K562 (cell line): ENCODE results near the gene S100A2. TPM values are rescaled to one million over a fixed set of nuclear protein-coding genes. Genes with fewer than 3 reads are reported as not detected.

Experiments used
- ATAC-seq: fragments of 200-7000 bp; cut with Tn5 transposase; 3 replicates; pipeline ENCODE4 v1.9.1; 2020; ENCODE audit warnings: moderate library complexity
- BruUV-seq: library from RNA; stranded (reverse); fragments of 400-500 nt; replicated peaks from 2 replicates; lab custom pipeline; 2021; lab: Mats Ljungman, UMichigan
- CTCF ChIA-PET: fragments of 300-600 bp; formaldehyde crosslinking; extraction: SDS; loops from one replicate; lab custom pipeline; 2021; ENCODE audit warnings: low intra/inter-chr PET ratio; lab: Yijun Ruan, JAX
- POLR2A ChIA-PET: fragments of 300-600, 350-650 bp; sonication (Branson Sonifier 250); formaldehyde crosslinking; extraction: SDS; loops from one replicate; lab custom pipeline; 2021; ENCODE audit warnings: antibody characterized with exemption, inconsistent platforms; lab: Yijun Ruan, JAX
- DNase-seq, 4 experiments: peaks; one replicate each; pipeline versions ENCODE4 v3.0.0 to v3.0.0-alpha.2; 2011 to 2018; ENCODE audit warnings: low spot score in 3 of 4, mixed read lengths in 3 of 4; ENCODE audit errors: extremely low read depth in 1 of 4
- FAIRE-seq: peaks from 2 replicates; lab custom pipeline; 2011; peaks lifted over from hg19 to GRCh38; lab: Jason Lieb, UNC
- H2AFZ ChIP-seq: 2 replicates; pipeline ENCODE4 v1.6.0; 2011; ENCODE audit warnings: low read depth, low read length, control low read depth, inconsistent platforms
- H3K27ac ChIP-seq: fragments of 200-600 bp; 3 replicates; pipeline ENCODE4 v1.8.0; 2011; ENCODE audit warnings: low read depth, mild to moderate bottlenecking, control low read depth, inconsistent platforms, low read length, moderate library complexity, mixed read lengths; ENCODE audit errors: extremely low read depth
- H3K27me3 ChIP-seq, 2 experiments: fragments of 300-600 bp in 1 of 2; 2 replicates in 1 of 2; 3 replicates in 1 of 2; pipeline versions ENCODE4 v1.6.0 to v1.8.0; 2011; ENCODE audit warnings: inconsistent platforms in 2 of 2, low read length in 2 of 2, mild to moderate bottlenecking in 1 of 2, mixed read lengths in 1 of 2, moderate library complexity in 1 of 2; ENCODE audit not compliant: control insufficient read depth in 2 of 2, insufficient read depth in 2 of 2
- H3K36me3 ChIP-seq: fragments of 300-600 bp; 3 replicates; pipeline ENCODE4 v1.8.0; 2011; ENCODE audit warnings: mild to moderate bottlenecking, low read length, inconsistent platforms; ENCODE audit not compliant: control insufficient read depth, insufficient read depth
- H3K4me1 ChIP-seq, 2 experiments: fragments of 200-600 bp in 1 of 2; replicated peaks in 1 of 2; 2 replicates in 1 of 2; 3 replicates in 1 of 2; pipeline versions ENCODE4 v1.5.1 to v1.8.0; 2011; ENCODE audit warnings: inconsistent platforms in 2 of 2, low read length in 2 of 2, mild to moderate bottlenecking in 1 of 2, mixed read lengths in 1 of 2, moderate library complexity in 1 of 2; ENCODE audit not compliant: control insufficient read depth in 2 of 2, insufficient read depth in 2 of 2
- H3K4me2 ChIP-seq: 2 replicates; pipeline ENCODE4 v1.6.1; 2011; ENCODE audit warnings: low read length, control low read depth, inconsistent platforms, mixed read lengths; ENCODE audit not compliant: insufficient read depth
- H3K4me3 ChIP-seq: fragments of 200-600 bp; sonication (generic), shearing (Covaris generic); 2 replicates; pipeline ENCODE4 v1.5.1; 2016; ENCODE audit warnings: control low read depth, inconsistent platforms
- H3K79me2 ChIP-seq: fragments of 200-600 bp; 3 replicates; pipeline ENCODE4 v1.8.0; 2011; ENCODE audit warnings: low read length, inconsistent platforms; ENCODE audit not compliant: control insufficient read depth, insufficient read depth
- H3K9ac ChIP-seq, 2 experiments: 2 replicates each; pipeline versions ENCODE4 v1.6.0 to v1.6.1; 2011; ENCODE audit warnings: low read depth in 2 of 2, low read length in 2 of 2, control low read depth in 1 of 2, inconsistent platforms in 1 of 2, mild to moderate bottlenecking in 1 of 2, mixed read lengths in 1 of 2; ENCODE audit not compliant: insufficient read depth in 1 of 2
- H3K9me1 ChIP-seq: one replicate; pipeline ENCODE4 v1.6.0; 2011; ENCODE audit warnings: inconsistent platforms, mild to moderate bottlenecking, low read length, moderate library complexity; ENCODE audit not compliant: control insufficient read depth, insufficient read depth
- H3K9me3 ChIP-seq: replicated peaks from 2 replicates; pipeline ENCODE4 v1.5.1; 2011; ENCODE audit warnings: low read depth, low read length, inconsistent platforms; ENCODE audit not compliant: control insufficient read depth, insufficient read depth
- H4K20me1 ChIP-seq: replicated peaks from 2 replicates; pipeline ENCODE4 v1.6.1; 2011; ENCODE audit warnings: low read length, inconsistent platforms, mixed read lengths; ENCODE audit not compliant: control insufficient read depth, insufficient read depth
- ERF ChIP-seq: fragments of 450-650 bp; formaldehyde crosslinking; IDR thresholded peaks from 2 replicates; pipeline ENCODE4 v1.4.0; 2020; ENCODE audit warnings: mild to moderate bottlenecking, mixed read lengths
- FOXA3 ChIP-seq, 2 experiments: fragments of 450-650 bp in 1 of 2; sonication (generic) in 1 of 2; formaldehyde crosslinking; IDR thresholded peaks in 1 of 2; conservative IDR thresholded peaks in 1 of 2; 2 replicates each; pipeline versions ENCODE4 v1.4.0 to v1.8.0; 2020 to 2022; ENCODE audit warnings: mild to moderate bottlenecking in 2 of 2, missing genetic modification reagents in 1 of 2
- HDGF ChIP-seq: fragments of 450-650 bp; IDR thresholded peaks from 2 replicates; pipeline ENCODE4 v1.6.1; 2016
- MYC ChIP-seq, 2 experiments: fragments of 250-450 bp in 1 of 2; sonication (Bioruptor Pico) in 1 of 2; IDR thresholded peaks; 2 replicates each; pipeline versions ENCODE4 v1.5.1 to v1.6.1; 2012 to 2021; ENCODE audit warnings: low read depth in 2 of 2, borderline replicate concordance in 1 of 2, improper control_type of control experiment in 1 of 2, low read length in 1 of 2, mild to moderate bottlenecking in 1 of 2, moderate library complexity in 1 of 2
- POLR2AphosphoS5 ChIP-seq: IDR thresholded peaks from 2 replicates; pipeline ENCODE4 v1.6.1; 2011; ENCODE audit warnings: mild to moderate bottlenecking, low read depth, low read length, moderate library complexity; ENCODE audit not compliant: control insufficient read depth, insufficient read depth
- ZNF592 ChIP-seq: fragments of 450-650 bp; IDR thresholded peaks from 2 replicates; pipeline ENCODE4 v1.6.1; 2017; ENCODE audit warnings: antibody characterized with exemption, mild to moderate bottlenecking
- ZNF778 ChIP-seq: fragments of 450-650 bp; formaldehyde crosslinking; IDR thresholded peaks from 2 replicates; pipeline ENCODE4 v1.4.0; 2020; ENCODE audit warnings: mild to moderate bottlenecking, moderate library complexity
- WGBS: fragments of 100-300 bp; shearing (Covaris generic); methylation state at CpG from one replicate; pipeline ENCODE4 v1.1.6; 2016; ENCODE audit warnings: low coverage, mixed read lengths; ENCODE audit not compliant: insufficient coverage; ENCODE audit errors: missing lambda C conversion rate; 5-methylcytosine and 5-hydroxymethylcytosine counted together
- in situ Hi-C: fragments of 300-500 bp; cut with MboI; formaldehyde crosslinking; loops from 4 replicates; pipeline ENCODE4 v1.15.0; 2018; ENCODE audit warnings: inconsistent platforms, mixed read lengths
- intact Hi-C: fragments of 100-400 bp; cut with micrococcal nuclease; formaldehyde crosslinking; loops from 2 replicates; pipeline ENCODE4 v1.14.2; 2022
- polyA plus RNA-seq, 8 experiments: library from polyadenylated mRNA; depleted of rRNA in 4 of 8; stranded (reverse) in 5 of 8; unstranded in 3 of 8; fragments of >200 nt; fragmentation: Nextera tagmentation in 2 of 8; fragmentation: Illumina TruSeq in 1 of 8; extraction: Ambion mirVana in 2 of 8; extraction: Trizol in 1 of 8; gene quantifications; 2 replicates each; pipeline versions ENCODE4 v1.2.1 to v1.2.3, GENCODE V29; 2011 to 2014; ENCODE audit warnings: inconsistent platforms in 1 of 8, missing spikeins in 1 of 8
- total RNA-seq, 7 experiments: library from RNA; depleted of rRNA in 6 of 7; stranded (reverse); fragments of >200 nt in 6 of 7; fragmentation: Illumina TruSeq in 2 of 7; extraction: Trizol in 2 of 7; gene quantifications; 2 replicates each; pipeline versions ENCODE4 v1.2.1 to v1.2.3, GENCODE V29; 2011 to 2021; ENCODE audit warnings: low replicate concordance in 1 of 7
- TF ChIP-seq, protein P1 (sequence below): fragments of 450-650 bp; formaldehyde crosslinking; IDR thresholded peaks from 2 replicates; pipeline ENCODE4 v1.4.0; 2022; ENCODE audit warnings: mild to moderate bottlenecking, moderate library complexity

S100A2 gene
- total and polyA plus RNA-seq, 9 of the 15 experiments (the other 6 are each of a cell fraction or from before 2014, with no cell fraction given): 0.28 to 0.65 (median 0.44) TPM; not detected in 4

GRCh38 chr1:153550398-153550758, 15.3 kb downstream of the S100A2 start:
- no peak overlapping the region for H3K4me2 ChIP-seq
- intact Hi-C loops (no loop called here), in situ Hi-C loops (no loop called here)
- no peaks in the 10 kb centered on the region for H3K9me3 ChIP-seq
- peaks cover 43 to 51% of the 10 kb centered on the region in 2 experiments for H3K4me1 ChIP-seq
- H3K4me3 ChIP-seq: no peak overlapping the region
- ChIA-PET POLR2A (interaction anchor here (0.6 to 1.4 kb wide), 7 partner anchors 9 to 35 kb away, joined by 3 to 8 read pairs (median 3); no protein-coding TSS in a partner anchor), CTCF (no interaction called here)
- 35% methylated on average over 4 of the region's 4 CpGs for WGBS
- no peaks in the 10 kb centered on the region for H3K36me3 ChIP-seq
- no TSS peak for BruUV-seq
- TF ChIP-seq HDGF (no peak), ERF (CRISPR knock-in tag) (no peak), POLR2AphosphoS5 (no peak), ZNF592 (no peak), ZNF778 (no peak), MYC (IDR thresholded peaks at IDR 0.05; ENCODE audit: low read depth, low read length) (no peak), MYC (CRISPR knock-in tag; IDR thresholded peaks at IDR 0.05; ENCODE audit: borderline replicate concordance, low read depth) (no peak), FOXA3 (CRISPR knock-in tag; conservative IDR thresholded peaks at IDR 0.05 in 1 of 2, IDR thresholded peaks at IDR 0.05 in 1 of 2) (no peak)
- TF ChIP-seq, protein P1, sequence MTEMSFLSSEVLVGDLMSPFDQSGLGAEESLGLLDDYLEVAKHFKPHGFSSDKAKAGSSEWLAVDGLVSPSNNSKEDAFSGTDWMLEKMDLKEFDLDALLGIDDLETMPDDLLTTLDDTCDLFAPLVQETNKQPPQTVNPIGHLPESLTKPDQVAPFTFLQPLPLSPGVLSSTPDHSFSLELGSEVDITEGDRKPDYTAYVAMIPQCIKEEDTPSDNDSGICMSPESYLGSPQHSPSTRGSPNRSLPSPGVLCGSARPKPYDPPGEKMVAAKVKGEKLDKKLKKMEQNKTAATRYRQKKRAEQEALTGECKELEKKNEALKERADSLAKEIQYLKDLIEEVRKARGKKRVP: no peak
- H4K20me1 ChIP-seq: no peaks in the 10 kb centered on the region
- no peak overlapping the region for H3K27ac ChIP-seq
- no peaks in the 10 kb centered on the region for H3K27me3 ChIP-seq
- H3K79me2 ChIP-seq: no peaks in the 10 kb centered on the region
- H3K9me1 ChIP-seq: no peaks in the 10 kb centered on the region
- no peak for FAIRE-seq
- H3K9ac ChIP-seq: peak overlapping the region in 1 of 2 experiments; percentile 45; a peak in 1 of 4 replicates
- no peak for ATAC-seq
- DNase-seq: no peak
- peak overlapping the region; percentile 65; the same call in 1 of the 2 replicates for H2AFZ ChIP-seq
